ENCODE results near the gene TOGARAM2. TPM values are rescaled to one million over a fixed set of nuclear protein-coding genes. Genes with fewer than 3 reads are reported as not detected.

TOGARAM2 gene
- total RNA-seq, 4 donors from 2014 or later = 6.0 to 35.0 (median 19.5) TPM

GRCh38 chr2:28991021-28991420 is 9.9 kb downstream of the TOGARAM2 start:
- H3K36me3 ChIP-seq = no peaks in the 10 kb centered on the region
- DNase-seq (ENCODE audit: low spot score in 2 of 2) = no peak

DNA sequence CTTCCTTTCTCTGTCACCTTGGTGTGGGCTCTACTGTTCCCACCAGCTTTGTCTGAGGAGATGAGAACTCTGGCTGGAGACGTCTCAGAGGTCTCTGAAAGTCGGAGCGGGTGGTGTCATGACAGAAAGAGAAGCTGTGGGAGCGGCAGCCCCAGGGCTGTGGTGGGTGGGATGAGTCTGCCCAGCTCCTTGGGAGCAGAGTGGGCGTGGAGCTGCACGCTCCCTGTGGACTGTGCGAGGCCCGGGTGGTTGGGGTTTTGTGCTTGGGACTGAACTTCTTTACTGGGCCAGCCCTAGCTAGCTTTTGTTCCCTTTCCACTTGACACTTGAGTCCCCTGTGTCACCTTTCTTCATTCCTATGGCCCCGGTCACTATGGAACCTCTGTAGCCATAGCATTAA is 10.4 kb downstream of the TOGARAM2 start:
- WGBS, 2 donors = 62 to 67% methylated on average over 9 of the region's 9 CpGs
- TF ChIP-seq EP300 (IDR thresholded peaks at IDR 0.05) (no peak), POLR2A (IDR thresholded peaks at IDR 0.05) (no peak)
- TF ChIP-seq, protein P1, sequence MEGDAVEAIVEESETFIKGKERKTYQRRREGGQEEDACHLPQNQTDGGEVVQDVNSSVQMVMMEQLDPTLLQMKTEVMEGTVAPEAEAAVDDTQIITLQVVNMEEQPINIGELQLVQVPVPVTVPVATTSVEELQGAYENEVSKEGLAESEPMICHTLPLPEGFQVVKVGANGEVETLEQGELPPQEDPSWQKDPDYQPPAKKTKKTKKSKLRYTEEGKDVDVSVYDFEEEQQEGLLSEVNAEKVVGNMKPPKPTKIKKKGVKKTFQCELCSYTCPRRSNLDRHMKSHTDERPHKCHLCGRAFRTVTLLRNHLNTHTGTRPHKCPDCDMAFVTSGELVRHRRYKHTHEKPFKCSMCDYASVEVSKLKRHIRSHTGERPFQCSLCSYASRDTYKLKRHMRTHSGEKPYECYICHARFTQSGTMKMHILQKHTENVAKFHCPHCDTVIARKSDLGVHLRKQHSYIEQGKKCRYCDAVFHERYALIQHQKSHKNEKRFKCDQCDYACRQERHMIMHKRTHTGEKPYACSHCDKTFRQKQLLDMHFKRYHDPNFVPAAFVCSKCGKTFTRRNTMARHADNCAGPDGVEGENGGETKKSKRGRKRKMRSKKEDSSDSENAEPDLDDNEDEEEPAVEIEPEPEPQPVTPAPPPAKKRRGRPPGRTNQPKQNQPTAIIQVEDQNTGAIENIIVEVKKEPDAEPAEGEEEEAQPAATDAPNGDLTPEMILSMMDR (IDR thresholded peaks at IDR 0.05) = no peak
- Histone ChIP-seq H3K36me3 (no peaks in the 10 kb centered on the region), H3K27me3 (no peaks in the 10 kb centered on the region), H3K4me1 (peaks cover 0 to 17% (median 3%) of the 10 kb centered on the region in 4 donors), H3K9me3 (no peaks in the 10 kb centered on the region), H3K4me3 (no peak overlapping the region), H3K27ac (peak overlapping the region in 1 of 4 donors; percentile 31)
- no peak for DNase-seq (ENCODE audit: low spot score in 2 of 2)

More at GRCh38 chr2:28991021-28991420, 9.9 kb downstream of the TOGARAM2 start:
- TF ChIP-seq POLR2A (IDR thresholded peaks at IDR 0.05) = no peak
- TF ChIP-seq, protein P1 (IDR thresholded peaks at IDR 0.05) = no peak
- TF ChIP-seq EP300 (IDR thresholded peaks at IDR 0.05) = no peak
- Histone ChIP-seq H3K9me3 (no peaks in the 10 kb centered on the region), H3K27me3 (no peaks in the 10 kb centered on the region), H3K4me3 (no peak overlapping the region), H3K4me1 (peaks cover 0 to 21% (median 3%) of the 10 kb centered on the region in 4 donors), H3K27ac (peak overlapping the region in 1 of 4 donors; percentile 31)
- whole genome bisulfite sequencing, 2 donors = 23 to 42% methylated on average over 4 of the region's 4 CpGs

DNA sequence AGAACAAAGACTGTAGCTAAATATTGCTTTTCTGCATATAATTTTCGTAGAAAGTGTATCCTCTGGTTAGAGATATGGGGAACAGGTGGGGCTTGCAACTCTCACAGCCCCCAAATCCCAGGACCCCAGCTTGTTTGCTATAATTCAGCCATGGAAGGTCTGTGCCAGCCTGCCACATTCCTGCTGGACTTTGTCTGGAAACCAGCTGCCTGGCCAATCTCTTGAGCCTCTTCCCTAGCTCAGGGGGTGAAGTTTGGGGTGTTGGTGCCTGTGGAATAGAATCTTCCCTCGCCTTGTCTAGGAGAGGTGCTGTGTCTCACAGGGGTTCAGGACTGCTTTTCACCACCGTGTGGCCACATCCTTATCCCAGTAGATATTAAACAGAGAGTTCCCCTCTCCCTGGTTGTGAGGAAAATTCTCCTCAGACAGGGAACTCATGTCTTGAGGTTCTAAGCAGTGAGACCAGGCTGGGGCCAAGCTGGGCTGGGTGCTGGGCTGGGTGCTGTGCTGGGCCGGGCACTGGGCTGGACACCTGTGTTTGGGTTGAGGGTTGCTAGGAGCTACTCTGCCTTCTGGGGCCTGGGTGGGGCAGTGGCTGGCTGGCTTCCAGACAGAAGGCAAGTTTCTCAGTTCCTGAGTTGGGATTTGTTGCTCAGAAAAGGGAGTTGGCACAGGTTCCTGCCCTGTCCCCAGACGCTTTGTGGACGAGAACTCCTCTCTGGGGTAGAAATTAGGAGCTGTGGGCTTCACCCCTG is 12.3 kb downstream of the TOGARAM2 start:
- DNase-seq (ENCODE audit: low spot score in 2 of 2) = no peak
- Histone ChIP-seq H3K36me3 (no peaks in the 10 kb centered on the region), H3K9me3 (no peaks in the 10 kb centered on the region), H3K4me1 (peaks cover 0 to 16% (median 3%) of the 10 kb centered on the region in 4 donors), H3K27me3 (no peaks in the 10 kb centered on the region), H3K4me3 (no peak overlapping the region), H3K27ac (peak overlapping the region in 1 of 4 donors; percentile 20)
- TF ChIP-seq, protein P1 (IDR thresholded peaks at IDR 0.05) = no peak
- 78 to 80% methylated on average over 6 of the region's 6 CpGs for WGBS, 2 donors

DNA sequence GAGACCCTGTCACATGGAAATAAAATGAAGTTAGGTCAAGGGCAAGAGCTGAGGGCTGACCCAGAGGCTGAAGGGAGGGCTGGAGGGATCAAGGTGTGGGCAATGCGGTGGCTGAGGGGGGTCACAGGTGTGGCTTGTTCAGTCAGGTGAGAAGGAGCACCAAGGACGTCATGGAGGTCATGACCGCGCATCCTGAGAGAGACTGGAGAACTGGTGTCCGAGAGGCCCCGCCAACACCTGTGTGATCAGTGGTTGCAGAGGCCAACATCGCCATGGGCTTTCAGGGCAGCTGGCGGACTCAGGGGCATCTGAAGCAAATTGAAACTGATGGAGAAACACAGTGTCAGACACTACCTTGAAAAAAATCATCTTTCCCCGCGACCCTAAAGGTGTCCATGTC is 13.0 kb downstream of the TOGARAM2 start:
- Histone ChIP-seq H3K9me3 (no peaks in the 10 kb centered on the region), H3K36me3 (no peaks in the 10 kb centered on the region), H3K27ac (peak overlapping the region in 1 of 4 donors; percentile 2), H3K4me1 (peaks cover 0 to 17% (median 3%) of the 10 kb centered on the region in 4 donors), H3K27me3 (no peaks in the 10 kb centered on the region), H3K4me3 (no peak overlapping the region)
- no peak for TF ChIP-seq EP300 (IDR thresholded peaks at IDR 0.05)
- no peak for TF ChIP-seq POLR2A (IDR thresholded peaks at IDR 0.05)
- TF ChIP-seq, protein P1 (IDR thresholded peaks at IDR 0.05) = no peak
- 96 to 98% methylated on average over 10 of the region's 10 CpGs for WGBS, 2 donors
- no peak for DNase-seq (ENCODE audit: low spot score in 2 of 2)

- TF ChIP-seq, protein P1 (IDR thresholded peaks at IDR 0.05) = no peak
- TF ChIP-seq POLR2A (IDR thresholded peaks at IDR 0.05) (no peak), EP300 (IDR thresholded peaks at IDR 0.05) (no peak)
- Histone ChIP-seq H3K36me3 (no peaks in the 10 kb centered on the region), H3K27me3 (no peaks in the 10 kb centered on the region), H3K4me1 (peaks cover 0 to 23% (median 3%) of the 10 kb centered on the region in 4 donors), H3K27ac (no peak overlapping the region), H3K9me3 (no peaks in the 10 kb centered on the region), H3K4me3 (no peak overlapping the region)
- 82 to 83% methylated on average over 7 of the region's 7 CpGs for WGBS, 2 donors
- no peak for DNase-seq (ENCODE audit: low spot score in 2 of 2)
Observed at GRCh38 chr2:28994679-28995078, 13.6 kb downstream of the TOGARAM2 start.
